Fibroblast of skin of right quadriceps (primary cell): ENCODE measurements around the gene HSPA4.

Experiments
- DNase-seq: peaks from one replicate; pipeline ENCODE4 v3.0.0-alpha.2; 2013

The HSPA4 gene

GRCh38 chr5:133106761-133107572 is 55.2 kb downstream of the HSPA4 start:
- no peak for DNase-seq

DNA sequence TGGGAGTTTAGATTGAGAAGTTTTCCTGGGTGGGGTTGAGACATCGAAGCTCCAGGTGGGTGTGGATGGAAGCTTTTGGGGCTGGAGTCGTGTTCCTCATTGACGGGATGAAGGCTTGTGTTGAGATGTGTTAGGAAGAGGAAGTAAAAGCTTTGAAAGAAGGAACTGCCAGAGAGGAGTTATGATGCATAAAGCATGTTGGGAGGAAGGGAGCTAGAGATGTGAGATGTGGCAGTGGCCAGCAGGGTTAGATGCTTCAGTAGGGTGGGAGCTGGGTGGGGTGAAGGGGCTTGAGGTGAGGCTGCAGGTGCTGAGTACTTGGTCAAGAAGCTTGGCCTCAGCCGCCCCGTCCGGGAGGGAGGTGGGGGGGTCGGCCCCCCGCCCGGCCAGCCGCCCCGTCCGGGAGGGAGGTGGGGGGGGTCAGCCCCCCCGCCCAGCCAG is 56.7 kb downstream of the HSPA4 start:
- no peak for DNase-seq

DNA sequence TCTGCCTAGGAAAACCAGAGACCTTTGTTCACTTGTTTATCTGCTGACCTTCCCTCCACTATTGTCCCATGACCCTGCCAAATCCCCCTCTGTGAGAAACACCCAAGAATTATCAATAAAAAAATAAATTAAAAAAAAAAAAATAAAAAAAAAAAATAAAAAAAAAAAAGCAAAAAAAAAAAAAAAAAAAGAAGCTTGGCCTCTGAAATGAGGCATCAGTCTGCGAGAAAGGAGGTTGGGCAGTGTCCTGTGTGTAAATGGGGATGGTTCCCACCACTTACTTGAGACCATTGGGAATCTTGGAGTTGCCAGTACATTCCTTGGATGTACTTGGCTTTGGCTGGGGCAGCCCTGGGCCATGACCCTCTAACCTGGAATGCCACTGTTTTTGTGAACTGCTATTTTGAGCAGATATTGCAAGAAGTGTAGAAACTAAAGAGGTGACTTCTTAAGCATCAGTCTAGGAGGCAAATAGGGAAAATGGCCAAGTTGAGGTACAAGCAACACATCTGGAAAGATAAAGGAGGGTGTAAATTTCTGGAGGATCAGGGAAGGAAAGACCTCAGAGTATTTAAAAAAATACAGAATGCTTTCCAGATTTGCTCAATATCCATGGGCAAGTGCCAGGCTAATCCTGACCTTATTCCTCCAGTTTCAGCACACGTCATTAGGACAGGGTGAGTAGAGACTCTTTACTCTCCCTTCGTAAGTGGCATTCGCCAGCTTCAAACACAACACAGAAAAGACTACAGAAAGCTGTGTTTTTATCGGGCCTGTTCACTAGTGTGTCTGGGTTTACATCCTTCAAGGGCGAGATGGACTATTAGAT is 58.1 kb downstream of the HSPA4 start:
- no peak for DNase-seq

DNA sequence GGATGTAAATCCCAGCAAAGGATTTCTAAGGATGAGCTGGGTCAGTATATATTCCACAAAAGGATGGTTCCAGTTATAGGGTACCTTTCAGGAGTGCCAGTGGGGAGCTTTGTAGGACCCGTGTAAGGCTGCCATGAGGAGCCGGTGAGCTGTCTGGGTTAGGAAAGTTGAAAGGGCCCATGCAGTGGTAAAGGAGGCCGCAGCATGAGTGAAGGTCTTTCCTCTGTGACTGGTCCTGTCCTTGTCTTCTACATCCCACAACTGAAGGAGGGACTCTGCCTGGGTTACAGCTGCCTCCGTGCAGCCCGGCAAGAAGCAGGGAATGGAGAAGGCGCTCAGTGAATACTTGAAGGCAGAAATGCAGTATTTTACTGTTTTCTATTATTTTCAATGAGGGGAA is 58.9 kb downstream of the HSPA4 start:
- DNase-seq = no peak

DNA sequence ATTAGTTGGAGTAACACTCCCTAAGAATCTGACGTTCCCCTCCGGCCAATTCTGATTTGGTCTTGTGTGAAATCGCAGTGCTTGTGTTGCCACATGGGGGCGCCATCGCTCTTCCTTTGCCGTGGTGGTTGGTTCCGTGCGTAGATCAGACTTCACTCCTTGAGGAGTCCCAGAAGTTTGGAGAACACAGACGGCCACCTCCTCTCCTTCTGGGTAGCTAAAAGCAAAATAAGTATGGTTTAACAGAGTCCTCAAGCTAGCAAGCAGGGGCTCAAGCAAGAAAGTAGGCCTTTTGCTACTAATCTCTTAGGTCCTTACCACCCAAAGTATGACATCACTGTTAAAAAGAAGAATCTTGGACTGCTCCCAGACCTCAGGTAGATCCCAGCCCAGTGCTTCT is 59.5 kb downstream of the HSPA4 start:
- peak; percentile 71 for DNase-seq

DNA sequence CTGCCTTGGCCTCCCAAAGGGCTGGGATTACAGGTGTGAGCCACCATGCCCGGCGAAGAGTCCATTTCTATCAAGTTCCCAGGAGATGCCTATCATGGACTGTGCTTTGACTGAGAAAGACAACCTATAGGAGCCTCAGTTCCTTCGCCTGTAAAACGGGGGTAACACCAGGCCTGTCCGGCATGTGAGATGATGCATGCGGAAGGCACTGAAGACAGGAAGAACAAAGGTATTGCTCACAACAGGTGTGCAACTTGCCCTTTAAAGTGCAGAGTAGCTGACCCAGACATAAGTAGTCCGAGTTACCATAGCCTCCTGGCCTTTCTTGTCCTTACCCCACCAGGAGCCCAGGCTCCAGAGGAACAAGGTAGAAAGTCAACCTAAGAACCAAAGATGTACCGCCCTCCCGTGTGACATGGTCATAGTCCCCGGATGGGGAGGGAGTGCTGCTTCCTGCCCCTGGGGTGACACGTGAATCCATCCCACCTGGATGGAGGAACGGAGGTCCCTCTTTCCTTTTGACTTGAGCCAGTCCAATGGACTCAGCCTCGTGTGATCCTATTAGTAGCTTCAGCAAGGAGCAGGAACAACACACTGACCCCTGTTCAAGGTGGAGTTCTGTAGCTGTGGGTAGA is 60.3 kb downstream of the HSPA4 start:
- DNase-seq = no peak

DNA sequence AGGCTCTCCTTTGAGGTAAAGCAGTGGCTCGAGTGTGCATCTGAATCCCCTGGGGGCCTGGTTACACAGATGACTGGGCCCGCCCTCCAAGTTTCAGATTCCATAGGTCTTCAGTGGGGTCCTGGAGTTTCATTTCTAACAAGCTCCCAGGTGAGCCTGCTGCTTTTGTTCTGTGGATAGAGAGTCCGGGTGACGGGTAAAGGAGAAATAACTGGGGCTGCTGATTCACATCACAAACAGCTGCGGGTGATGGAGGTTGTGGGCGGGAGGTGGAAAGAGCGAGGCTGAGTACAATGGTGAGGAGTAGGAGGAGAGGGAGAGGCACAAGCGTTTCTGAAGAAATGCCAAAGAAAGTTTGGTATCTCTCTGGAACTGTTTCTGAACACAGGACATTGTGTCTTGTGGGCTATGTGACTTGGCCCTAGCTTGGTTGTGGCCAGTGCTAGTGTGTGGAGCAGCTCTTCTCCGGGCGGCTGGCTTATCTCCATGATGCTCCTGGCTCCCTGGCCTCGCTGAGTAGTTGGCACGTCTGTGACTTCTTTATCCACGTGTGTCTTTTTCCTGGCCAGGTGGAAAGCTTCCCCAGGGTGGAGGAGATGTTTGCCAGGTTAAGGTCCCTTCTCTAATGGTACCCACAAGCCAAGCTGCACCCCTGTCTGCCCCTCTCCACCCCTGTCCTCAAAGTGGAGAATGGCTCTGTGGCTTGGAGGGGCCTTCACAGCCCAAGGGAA is 61.7 kb downstream of the HSPA4 start:
- peak; percentile 20 for DNase-seq

DNA sequence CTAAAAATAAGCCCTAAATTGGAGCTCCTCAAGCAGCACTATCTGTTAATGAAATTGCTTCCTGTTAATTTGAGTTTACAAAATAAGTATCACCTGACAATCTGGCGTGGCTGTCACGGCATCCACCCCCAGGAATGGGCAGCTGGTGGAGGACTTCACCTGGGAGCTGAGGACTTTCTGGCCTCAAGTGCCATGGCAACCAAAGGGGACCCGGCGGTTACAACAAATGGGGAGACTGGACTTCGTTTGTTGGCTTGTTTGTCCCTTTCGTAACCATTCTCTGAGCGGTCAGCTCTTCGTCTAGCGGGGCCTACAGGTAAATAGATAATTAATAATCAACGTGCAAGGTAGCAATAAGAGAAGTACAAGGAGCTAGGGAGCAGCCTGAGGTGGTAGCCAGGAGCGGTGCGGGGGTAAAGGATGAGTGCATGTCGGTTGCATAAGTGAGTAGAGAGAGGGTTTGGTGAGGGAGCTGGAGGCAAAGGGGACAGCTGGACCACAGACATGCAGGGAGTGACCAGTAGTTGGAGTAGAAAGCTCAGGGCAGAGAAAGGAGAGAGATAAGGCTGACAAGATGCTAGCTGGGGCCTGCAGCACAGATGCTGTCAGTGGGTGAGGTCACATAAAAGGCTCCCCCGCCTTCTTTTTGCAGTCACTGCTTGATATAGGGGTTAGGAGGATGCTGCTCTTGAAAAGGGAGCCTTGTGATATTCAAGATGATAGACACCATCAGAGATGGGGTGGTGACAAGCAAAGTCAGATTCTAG is 62.5 kb downstream of the HSPA4 start:
- no peak for DNase-seq

GRCh38 chr5:133114933-133115310 is 63.1 kb downstream of the HSPA4 start:
- DNase-seq = no peak

DNA sequence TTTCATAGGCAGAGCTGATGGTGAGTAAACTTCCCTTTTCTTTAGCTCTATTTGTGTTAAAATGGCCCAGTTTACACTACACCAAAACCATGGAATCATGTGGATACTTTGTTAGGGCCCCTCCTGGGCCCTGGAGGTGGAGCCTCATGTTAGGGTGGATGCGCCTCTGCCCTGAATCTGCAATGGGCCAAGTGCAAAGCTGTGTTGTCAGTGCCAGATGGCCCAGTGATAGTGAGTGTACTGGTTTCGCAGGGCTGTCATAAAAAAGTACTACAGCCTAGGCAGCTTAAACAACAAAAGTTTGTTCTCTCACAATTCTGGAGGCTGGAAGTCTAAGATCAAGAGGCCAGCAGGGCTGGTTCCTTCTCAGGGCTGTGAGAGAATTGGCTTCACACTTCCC is 64.8 kb downstream of the HSPA4 start:
- DNase-seq = no peak

- DNase-seq = no peak
Measured at GRCh38 chr5:133117166-133117911, 65.5 kb downstream of the HSPA4 start.

DNA sequence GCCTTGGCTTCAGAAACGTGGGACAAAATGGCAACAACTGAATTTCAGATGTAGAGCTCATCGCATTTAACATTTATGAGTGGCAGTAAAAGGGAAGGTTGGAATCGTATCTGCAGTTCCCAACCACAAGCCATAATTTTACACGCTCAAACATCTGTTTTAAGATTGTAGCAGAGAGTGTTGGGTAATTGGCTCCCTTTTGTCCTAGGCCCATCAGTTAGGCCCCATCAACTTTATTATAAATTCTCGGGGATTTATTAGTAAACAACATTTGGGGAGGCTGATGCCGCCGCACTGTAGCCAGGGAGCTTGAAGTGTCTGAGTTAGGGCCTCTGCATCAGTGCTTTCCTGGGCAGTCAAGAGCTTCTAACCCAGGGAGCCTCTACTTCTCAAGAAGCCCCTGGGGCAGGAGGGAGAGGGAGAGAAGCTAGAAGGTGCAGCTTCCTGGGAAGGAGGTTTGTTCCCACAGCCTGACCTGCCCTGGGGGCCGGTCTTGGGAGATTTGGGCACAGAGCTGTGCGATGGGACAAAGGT is 66.2 kb downstream of the HSPA4 start:
- no peak for DNase-seq

DNA sequence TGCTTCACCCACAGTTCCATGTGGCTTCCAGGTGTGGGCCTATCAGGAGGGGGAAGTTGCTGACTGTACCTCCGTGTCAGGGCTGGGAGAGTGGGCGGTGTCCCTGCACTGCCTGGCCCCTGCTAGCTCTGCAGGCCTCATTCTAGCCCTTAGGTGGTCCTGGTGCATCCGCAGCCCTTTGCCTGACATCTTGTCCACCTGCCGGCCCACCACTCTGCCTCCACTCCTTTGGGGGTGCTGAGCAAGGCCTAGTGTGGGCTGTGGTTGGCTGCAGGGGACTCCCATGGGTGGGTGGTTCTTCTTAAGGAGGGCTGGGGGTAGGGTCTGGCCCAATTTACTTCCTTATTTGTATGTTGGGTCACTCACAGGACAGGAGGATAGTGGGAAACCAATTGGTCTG is 66.9 kb downstream of the HSPA4 start:
- no peak for DNase-seq

GRCh38 chr5:133119233-133119711 is 67.5 kb downstream of the HSPA4 start:
- no peak for DNase-seq

GRCh38 chr5:133120156-133120750 is 68.4 kb downstream of the HSPA4 start:
- no peak for DNase-seq

GRCh38 chr5:133121080-133121479 is 69.3 kb downstream of the HSPA4 start:
- DNase-seq = no peak

DNA sequence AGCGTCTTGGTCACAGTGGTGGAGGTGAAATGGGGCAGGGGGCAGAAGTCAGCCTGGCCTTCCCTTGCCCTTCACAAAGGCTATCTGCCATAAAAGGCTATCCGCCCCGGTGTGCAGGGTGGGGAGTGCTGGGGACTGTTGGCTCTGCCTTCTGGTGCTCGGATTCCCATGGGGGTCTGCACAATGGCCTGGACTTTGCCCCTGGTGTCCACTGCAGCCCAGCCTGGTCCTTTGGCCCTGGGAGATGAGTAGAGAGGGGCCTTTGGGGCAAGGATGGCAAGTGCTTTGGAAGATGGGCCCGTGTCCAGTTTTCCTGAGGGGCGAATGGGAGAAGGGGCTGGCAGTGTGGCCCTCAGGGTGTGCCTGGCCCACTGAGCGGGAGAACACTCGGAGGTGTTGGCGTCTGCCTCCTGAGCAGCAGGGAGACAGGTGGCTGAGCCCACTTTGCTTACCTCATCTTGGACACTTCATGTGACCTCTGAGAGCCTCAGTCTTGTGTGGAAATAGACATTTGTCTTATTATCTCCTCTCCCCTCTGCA is 69.9 kb downstream of the HSPA4 start:
- no peak for DNase-seq

GRCh38 chr5:133122711-133123110 is 70.9 kb downstream of the HSPA4 start:
- DNase-seq = no peak

GRCh38 chr5:133123297-133123696 is 71.5 kb downstream of the HSPA4 start:
- DNase-seq = no peak

DNA sequence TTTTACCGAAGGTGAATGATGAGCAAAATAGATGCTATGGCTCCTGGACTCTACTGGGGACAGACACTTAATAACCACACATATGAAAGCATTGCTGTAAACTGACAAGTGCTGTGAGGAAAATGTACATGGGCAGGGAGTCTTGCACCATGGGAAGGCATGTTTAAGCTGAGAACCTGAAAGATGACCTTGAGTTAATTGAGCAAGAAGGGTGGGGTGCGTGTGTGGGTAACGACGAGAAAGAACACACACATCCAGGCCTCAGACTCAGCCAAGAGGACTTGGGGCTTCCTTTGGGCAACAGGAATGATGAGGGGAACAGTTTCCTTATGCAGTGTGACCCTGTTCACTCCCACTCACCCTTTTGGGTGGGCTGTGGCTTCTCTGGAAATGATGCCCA is 73.1 kb downstream of the HSPA4 start:
- no peak for DNase-seq
